NCI-H1930 (cell line): ENCODE results near the gene CHCHD6.

Experiments
- DNase-seq, 2 experiments: peaks; one replicate each; lab custom pipeline; 2025; lab: John Stamatoyannopoulos, UW

The CHCHD6 gene

DNA sequence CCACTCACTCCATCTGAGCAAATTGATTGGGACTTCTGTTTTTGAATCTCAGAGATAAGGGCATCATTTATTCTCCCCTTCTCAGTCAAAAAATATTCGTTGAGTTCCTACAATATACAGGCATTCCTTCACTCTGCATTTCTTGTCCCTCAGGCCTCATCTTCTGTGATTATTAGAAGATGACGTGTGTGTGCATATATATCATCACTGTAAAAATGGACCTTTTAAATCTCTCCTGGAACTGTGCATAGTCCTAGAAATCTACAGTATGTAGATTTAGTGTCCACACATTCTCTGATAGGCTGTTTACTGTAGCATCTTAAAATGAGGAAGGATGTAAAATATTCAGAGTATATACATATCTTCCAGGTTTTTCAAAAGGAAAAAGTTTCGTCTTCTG, 235.7 kb downstream of the CHCHD6 start:
- DNase-seq = no peak

DNA sequence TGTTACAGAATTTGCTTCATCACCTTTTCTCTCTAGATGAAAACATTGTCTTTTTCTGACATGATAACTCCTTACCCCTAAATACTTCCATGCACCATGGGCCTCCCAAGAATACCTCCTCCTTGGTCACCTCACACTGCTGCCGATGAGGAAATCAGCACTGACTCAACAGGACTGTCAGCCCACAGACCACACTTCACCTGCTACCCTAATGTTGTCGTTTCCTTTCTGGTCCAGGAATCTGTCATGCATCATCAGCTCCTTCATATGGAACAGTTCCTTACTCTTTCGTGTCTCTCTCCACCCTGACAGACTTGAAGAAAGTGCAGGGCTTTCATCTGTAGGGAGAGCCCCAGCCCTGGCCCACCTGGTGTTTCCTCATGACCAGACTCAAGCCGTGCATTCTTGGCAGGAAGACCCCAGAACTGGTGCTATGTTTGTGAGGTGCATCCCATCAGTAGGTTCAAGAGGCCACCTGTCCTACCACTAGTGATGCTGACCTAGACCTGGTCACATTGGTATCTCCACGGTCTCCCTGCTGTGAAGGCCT, 237.8 kb downstream of the CHCHD6 start:
- no peak for DNase-seq

DNA sequence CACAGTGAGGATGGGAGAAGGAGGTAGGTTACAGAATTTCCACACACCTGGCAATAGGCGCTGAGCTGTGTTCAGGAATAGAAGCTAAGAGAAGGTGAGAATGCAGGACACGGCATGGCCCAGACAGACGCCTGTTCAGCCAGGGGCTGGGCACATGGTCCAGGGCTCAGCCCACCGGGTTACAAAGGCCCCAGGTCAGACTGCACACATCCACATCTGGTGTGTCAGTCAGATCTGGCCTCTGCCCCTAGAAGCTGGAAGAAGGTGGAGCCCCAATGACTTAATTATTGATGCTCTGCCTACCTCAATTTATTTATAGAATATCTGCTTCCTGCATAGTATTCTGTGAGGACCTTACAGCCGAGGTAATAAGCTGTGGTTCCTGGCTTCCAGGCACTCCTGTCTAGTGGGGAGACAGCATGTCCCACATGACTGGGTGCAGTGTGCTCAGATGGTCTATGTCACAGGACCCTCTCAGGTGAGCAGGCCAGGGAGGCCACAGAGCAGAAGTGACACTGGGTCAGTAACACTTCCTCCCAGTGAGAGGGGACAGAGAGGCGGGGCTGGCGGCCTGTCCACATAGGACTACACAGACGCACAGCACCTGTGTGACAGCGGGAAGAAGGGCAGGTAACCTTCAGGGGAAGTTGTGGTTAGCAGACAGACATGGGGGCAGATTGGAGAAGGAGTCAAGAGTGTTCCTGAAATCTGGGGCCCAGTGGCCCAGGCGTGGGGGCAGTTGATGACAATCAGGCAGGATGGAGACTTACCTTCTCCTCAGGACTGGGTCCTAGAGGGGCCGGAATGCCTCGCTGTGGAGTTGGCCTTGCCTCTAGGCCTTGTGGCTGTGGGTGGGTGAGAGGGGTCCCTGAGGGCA, 240.3 kb downstream of the CHCHD6 start:
- DNase-seq = no peak

DNA sequence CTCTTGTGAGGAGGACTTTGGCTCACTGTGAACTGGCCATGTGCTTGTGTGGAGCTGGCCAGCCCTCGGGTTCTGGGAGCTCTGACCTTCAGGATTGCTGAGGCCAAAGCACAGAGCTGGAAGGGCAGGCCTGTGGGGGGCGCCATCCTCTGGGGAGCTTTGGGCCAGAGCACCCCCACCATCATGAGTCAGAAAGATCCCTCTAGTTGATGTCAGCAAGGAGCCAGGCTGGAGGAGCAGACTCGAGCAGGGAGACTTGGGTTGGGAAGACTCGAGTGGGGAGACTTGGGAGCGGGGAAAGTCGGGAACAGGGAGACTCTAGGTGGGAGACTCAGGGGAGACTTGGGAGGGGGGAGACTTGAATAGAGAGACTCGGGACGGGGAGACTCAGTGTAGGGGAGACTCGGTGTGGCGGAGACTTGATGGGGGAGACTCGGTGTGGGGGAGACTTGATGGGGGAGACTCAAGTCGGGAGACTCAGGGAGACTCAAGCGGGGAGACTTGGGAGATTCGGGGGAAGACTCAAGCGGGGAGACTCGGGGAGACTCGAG, 241.2 kb downstream of the CHCHD6 start:
- DNase-seq = no peak

DNA sequence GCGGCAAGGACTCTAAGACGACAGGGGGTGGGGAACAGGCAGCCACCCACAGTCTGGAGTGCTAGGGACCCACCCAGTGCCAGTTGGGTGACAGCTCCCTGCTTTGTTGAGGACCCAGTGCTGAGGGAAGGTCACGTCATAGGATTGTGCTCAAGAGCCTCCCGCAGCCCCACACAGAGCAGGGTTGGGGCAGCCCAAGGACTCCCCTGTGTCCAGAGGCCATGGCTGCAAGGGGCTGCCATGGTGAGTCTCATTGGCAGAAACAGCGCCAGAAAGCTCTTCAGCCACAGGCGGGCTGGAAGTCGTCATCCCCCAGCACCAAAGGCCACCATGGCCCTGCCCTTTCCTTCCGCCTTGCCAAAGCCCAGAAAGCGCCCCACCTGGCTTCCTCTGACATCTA, 241.9 kb downstream of the CHCHD6 start:
- no peak for DNase-seq

DNA sequence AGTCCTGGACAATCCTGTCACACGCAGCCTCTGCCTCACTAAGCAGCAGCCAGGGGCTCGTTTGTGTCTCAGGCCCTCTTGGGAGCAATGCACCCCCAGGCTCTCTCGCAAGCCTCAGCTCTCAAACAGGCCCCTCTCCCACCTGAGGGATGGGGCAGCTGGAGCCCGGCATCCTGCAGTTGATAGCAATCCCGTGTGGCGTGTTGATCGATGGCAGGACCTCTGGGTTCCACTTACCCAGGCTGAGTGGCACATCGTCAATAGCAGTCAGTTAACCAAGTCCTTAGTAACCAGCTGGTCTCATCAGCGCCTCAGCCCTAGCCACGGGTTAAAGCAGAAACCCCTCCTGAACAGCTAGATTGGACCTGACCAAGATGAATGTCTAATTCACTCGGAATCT, 242.4 kb downstream of the CHCHD6 start:
- DNase-seq = no peak

DNA sequence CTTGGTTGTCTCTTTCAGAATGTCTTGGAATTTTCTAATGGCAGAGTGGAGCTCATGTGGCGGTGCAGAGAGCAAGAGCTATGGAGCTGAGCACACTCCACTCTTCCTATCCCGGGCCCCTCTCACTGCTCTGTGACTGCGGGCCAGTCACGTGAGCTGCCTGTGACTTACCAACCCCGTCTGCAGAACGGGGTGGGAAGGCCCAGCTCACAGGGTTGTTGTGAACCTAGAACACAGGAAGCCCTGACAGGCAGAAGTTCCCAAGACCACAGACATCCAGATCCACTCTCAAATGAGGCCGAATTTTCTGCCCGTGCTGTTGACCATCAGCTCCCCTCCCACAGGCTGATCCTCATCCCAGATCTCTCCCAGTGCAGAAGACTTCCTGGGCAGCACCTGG, 243.4 kb downstream of the CHCHD6 start:
- no peak for DNase-seq

DNA sequence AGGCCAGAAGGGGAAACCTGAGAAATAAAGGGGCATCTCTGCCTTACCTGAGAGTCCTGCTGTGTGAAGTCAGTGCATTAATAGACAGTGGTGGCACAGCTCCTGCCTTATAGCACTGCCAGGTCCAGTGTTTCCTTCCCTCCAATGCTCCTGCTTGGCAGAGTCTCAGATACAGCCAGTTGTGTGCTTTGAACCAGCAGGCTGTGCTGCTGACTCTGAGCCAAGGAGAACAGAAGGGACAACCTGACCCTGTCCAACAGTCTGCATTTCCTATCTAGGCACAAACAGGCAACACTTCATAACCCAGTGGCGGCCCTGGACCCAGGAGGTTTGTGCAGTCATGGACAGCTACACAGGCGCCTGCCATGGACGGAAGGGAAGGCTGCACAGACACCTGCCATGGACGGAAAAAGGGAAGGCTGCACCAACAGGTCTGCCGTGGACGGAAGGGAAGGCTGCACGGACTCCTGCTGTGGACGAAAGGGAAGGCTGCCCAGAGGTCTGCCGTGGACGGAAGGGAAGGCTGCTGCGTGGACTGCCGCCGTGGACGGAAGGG, 245.0 kb downstream of the CHCHD6 start:
- DNase-seq = no peak

DNA sequence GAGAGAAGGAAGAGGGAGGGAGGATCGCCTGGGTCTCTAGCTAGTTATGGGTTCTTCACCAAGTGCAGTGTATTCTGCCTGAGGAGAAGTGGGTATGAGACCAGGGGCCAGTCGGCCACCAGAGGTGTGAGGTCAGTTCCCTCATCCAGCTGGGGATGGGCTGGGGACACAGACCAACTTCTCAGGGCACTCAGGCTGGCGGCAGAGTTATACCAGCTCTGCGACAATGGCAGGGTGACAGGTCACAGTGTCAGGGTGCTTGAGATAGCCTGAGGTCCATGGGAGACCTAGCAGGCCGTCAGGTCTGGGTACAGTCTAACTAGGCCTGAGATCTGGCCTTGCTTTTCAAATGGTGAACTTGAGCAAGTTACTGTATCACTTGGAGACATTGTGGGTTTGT, 247.5 kb downstream of the CHCHD6 start:
- no peak for DNase-seq

DNA sequence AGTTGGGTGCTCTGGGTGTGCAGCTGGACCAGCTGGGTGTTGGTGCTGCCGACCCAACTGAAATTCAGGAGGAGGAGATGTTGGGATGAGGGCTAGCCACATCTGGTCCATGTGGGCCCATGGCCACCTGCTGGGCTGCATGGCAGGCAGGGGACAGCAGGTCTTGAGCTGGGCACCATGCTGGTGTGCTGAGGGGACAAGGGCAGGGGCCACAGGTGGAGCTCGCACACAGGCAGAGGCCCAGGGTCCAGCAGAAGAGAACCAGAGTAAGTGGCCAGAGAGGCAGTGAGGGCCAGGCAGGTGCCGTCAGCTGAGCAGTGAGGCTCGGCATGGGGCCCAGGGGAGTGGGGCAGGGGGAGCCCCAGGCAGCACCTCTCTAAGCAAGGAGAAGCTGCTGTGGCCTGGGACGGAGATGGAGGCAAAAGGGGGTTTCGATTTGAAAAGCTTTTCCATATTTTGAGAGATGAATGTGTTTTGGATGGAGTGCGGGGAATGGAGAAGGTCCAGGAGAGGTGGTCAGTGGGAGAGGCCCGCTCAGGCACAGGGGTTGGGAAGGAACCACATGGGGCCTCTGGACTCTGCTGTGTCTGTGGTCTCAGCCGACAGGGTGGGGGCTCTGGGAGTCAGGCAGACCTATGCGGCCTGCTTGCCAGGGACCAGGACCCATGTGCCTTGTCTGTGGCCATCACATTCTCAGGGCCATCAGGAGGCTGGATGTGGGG, 248.4 kb downstream of the CHCHD6 start:
- DNase-seq = no peak

DNA sequence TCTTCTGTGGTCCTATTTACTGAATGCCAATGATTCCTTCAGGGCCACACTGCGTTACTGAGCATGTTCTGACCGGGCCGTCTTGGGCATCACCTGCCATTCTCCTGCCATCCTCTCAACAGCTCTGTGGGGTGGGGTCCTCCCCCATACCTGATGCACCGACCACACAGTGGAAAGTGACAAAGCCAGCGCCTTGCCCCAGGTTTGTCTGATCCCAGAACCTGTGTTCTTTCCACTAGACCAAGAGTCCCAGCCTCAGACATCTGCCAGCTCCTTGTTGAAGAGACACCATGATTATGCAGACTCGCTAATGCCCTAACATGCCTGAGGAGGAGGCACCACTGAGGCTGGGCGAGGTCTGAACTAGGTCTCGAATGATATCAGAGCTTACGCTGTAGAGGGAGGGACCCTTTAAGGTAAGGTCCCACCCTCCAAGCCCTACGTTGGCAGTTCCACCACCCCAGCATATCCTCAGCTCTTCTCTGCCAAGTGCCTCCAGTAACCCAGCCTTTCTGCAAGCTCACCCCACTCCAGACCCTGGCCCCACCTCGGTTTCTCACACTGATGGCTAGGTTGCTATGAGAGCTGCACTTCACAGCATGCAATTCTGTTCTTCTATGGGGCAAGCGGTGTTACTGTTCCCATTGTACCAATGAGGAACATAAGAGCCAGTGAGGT, 249.1 kb downstream of the CHCHD6 start:
- DNase-seq = no peak

DNA sequence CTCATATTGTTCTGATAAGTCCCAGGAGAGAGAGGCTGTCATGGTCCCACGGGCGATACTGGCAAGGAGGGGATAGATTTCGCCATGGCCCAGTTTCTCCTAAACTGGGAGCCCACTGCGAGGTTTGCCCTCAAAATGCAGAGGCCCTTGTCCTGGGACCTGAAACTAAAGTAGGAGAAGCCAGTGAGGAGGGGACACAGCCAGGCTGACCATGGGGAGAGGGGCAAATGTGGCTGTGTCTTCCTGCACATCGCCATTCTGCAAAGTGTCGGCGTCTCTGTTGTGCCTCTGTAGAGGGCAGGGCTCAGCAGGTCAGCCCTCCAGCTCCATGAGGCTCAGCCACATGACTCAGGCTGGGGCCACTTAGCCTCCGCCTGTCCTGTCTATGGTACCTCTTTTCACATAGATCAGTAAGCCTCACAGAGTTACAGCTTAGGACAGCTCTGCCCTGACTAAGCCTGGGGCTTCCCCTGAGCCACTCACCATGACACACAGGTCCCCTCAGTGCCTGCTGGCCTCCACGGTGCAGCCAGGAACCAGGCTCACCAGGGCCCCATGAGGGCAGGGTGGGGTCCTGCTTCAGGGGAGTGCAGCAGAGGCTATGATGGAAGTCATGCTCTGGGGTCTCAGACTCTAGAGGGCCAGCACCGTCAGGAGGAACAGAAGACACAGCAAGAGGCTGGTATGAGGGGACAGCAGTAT, 250.3 kb downstream of the CHCHD6 start:
- no peak for DNase-seq

DNA sequence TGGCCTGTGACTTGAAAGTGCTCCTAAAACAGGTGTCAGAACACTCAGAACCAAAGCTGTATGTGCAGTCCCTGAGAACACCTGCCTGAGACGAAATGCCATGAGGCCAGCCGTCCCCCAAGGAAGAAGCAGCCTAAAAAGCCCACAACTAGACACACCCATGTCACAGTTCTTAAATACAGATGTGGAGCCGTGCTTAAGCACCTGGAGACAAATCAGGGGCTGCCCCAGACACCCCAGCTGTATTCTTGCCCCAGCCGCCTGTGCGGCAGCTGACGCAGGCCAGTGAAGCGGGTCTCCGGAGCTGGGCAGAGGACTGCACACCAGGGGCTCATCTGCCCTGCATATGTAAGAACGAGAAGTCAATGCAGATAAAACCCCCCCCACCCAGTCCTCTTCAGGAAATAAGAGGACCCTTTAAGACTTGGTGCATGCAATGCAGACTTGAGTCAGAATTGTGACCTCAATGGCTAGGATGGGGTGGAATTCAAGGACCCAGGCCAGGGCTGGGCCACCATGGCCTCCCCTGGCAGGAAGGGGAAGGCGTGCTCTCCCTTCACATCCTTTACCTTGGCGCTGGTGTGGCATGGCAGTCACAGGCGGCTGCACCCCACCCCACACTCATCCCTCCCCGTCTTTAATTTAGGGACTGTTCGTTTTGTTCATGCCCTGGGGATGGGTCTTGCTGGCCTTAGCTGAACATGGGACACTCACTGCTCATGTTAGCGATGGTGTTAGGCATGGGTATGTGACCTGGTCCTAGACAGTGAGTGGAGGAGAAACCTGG, 251.2 kb downstream of the CHCHD6 start:
- no peak for DNase-seq

DNA sequence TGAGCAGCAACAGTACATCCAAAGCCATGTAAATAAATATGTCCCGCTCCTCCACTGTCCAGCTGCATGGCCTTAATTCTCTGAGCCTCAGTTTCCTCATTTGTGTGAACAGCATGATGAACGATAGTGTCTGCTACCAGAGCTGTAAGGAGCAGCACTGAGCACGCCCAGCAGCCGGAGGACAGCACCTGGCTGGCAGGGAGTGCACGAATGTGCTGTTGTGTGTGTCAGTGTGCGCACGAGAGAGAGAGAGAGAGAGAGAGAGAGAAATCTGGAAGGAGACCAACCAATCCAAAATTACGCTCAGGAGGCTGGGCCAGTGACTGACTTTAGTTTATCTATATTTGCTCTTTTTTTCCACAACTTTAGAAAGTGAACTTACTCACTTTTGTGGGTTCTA, 252.3 kb downstream of the CHCHD6 start:
- no peak for DNase-seq

DNA sequence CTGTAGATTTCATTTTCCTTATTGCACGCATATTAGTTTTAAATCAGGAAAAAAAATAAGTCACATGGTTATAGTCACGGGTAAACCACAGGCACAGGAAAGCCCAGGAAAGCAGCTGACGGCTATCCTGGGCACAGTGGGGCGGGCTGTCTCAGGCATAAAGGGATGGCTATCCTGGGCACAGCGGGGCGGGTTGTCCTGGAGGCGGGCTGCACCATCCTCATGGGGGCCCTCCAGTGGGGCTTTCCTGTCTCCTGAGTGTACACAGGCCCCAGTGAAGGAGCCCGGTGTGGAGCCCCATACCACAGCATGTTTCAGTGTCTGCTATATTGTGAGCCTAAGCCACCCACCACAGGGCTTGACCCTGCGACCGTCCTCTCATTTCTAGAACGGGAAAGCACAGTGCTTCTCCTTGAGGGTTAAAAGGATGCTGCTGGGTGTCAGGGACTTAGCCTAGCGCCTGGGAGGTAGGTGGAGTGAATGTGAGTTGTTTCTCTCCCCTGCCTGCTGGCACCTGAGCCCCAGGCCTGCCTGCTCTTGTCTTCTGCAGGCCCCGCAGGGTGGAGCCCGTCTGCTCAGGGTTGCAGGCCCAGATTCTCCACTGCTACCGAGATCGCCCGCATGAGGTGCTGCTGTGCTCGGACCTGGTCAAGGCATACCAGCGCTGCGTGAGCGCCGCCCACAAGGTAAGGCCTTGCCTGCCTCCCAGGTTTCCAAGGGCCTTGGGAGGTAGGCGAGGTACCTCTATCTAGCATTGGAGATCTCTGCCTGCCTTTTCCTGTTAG, 253.0 kb downstream of the CHCHD6 start:
- no peak for DNase-seq

DNA sequence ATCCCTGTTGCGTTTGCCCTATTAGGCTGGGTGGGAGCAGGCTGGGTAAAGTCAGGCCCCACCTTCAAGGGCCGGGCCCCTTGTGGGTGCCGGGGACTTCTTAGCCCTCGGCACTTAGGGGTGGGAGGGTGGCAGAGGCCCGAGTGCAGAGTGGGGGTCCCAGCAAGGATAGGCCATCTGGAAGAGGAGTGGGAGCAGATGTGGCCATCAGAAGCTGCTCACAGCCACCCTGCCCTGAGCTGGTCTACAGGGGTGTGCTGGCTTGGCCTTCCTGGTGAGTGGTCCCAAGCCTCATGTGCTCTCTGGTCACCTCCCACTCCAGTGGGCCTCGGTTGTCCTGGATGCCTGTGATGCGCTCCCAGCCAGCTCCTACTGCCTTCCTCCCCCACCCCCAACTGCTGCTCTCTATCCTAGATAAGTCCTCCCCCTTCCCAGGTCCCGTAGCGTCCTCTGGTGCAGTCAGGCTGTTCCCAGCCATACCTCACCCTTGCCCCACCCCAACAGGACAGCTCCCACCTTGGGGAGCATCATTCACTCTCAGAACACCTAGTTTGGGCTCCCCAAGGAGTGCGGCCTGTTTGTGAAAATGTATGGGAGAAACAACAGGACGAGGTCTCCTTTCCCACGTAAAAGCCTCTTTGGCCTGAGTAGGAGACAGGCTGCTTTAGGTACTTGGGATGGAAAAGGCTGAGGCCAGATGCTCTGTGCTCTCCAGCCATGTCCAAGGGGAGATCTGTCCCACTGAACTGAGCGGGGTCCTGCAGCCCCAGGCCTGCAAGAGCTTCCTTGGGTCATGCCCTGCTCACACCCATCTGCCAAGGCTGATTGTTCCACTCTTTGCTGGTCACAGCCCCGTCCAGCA, 254.0 kb downstream of the CHCHD6 start:
- DNase-seq = no peak

DNA sequence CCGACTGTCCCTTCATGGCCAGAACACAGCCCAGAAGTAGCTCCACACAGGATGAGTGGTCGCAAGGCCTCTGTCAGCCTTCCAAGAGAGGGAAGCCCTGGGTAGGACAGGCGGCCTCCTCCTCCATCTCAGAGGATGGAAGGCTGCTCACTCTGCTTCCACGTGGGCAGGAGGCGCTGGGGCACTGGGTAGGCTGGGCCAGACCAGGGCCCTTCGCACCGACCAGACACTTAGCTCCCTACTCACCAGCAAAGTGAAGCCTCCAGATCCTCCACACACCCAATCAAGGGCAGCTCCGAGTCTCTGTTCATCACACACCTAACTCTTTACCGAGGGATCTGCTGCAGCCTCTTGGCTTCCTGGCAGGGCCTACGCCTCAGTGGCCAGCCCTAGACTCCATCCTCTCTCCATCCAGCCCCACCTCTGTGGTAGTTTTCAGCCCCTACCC, 254.6 kb downstream of the CHCHD6 start:
- no peak for DNase-seq

DNA sequence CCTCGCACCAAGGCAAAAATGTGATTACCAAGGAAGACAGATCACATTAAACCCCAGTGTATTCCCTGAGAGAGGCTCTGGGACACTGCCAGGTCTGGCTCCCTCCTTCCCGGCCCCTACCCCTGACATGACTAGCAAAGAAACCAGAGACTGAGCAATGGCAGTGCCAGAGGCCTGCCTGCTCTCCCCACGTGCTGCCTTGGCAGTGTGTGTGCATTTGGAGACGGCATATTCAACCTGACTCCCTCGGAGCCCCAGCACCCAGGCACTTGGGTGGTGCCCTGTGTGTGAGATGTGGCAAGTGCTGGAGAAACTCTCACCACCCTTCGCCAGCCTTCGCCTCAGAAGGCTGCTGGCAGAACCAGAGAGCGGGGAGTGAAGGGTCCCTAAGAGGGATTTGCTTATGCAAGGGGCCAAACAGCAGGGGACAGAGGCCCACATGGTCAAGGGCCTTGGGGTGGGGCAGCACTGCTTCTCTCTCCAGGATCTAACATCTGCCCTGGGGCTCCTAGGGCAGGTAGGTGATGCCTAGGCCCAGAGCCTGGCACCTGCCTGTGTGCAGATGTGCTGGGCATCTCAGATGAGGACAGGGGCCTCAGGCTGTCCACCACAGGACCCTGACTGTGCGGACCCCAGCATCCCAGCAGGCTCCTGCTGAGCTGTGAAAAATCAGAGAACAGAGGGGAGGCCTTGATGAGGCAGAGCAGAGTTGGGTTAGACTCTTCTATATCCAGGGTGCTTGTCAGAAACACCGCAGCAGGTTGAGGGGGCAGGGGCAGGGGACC, 255.3 kb downstream of the CHCHD6 start:
- no peak for DNase-seq
